Effector CD4-positive, alpha-beta T cell (primary cell): ENCODE data around the gene INIP.

Experiments
- DNase-seq: peaks from one replicate; pipeline ENCODE4 v3.0.0-alpha.2; 2020
- total RNA-seq: gene quantifications from one replicate; lab custom pipeline; 2026; lab: John Stamatoyannopoulos, UW

The INIP gene
- total RNA-seq: 19.1 reads per million, percentile 46 among the genes with 10 or more reads in this experiment

GRCh38 chr9:112717661-112718331 lies at the start of gene INIP:
TSS of gene INIP (minus strand) at chr9:112718117. CDS start at chr9:112716485, 1,632 bp downstream.
- peak; percentile 96 for DNase-seq

- DNase-seq: no peak
These were observed 47.4 kb upstream of the INIP start for GRCh38 chr9:112765281-112765680.

GRCh38 chr9:112764837-112765236 lies 46.9 kb upstream of the INIP start:
- DNase-seq: no peak

GRCh38 chr9:112764344-112764743 lies 46.4 kb upstream of the INIP start:
- no peak for DNase-seq

- no peak for DNase-seq
These were observed 45.0 kb upstream of the INIP start for GRCh38 chr9:112762726-112763518.

GRCh38 chr9:112761912-112762655 lies 44.2 kb upstream of the INIP start:
- no peak for DNase-seq

- DNase-seq: no peak
These were observed 42.9 kb upstream of the INIP start for GRCh38 chr9:112760821-112761220.

GRCh38 chr9:112757940-112758339 lies 40.0 kb upstream of the INIP start:
- no peak for DNase-seq

GRCh38 chr9:112757282-112757883 lies 39.5 kb upstream of the INIP start:
- DNase-seq: no peak

GRCh38 chr9:112755675-112756074 lies 37.8 kb upstream of the INIP start:
- no peak for DNase-seq

GRCh38 chr9:112755016-112755427 lies 37.1 kb upstream of the INIP start:
- no peak for DNase-seq

- DNase-seq: peak; percentile 20
These were observed 36.7 kb upstream of the INIP start for GRCh38 chr9:112754578-112754977.

GRCh38 chr9:112753725-112754124 lies 35.8 kb upstream of the INIP start:
- no peak for DNase-seq

GRCh38 chr9:112752334-112753125 lies 34.6 kb upstream of the INIP start:
- no peak for DNase-seq

- peak; percentile 18 for DNase-seq
These were observed 33.3 kb upstream of the INIP start for GRCh38 chr9:112751056-112751795.

- DNase-seq: no peak
These were observed 32.8 kb upstream of the INIP start for GRCh38 chr9:112750764-112751055.

GRCh38 chr9:112750016-112750763 lies 32.3 kb upstream of the INIP start, which contains the start of gene SNX30:
TSS of gene SNX30 (plus strand) at chr9:112750760. CDS start at chr9:112751002, 242 bp downstream.
- peak; percentile 60 for DNase-seq

GRCh38 chr9:112747094-112747493 lies 29.2 kb upstream of the INIP start:
- DNase-seq: no peak

GRCh38 chr9:112744177-112744576 lies 26.3 kb upstream of the INIP start:
- DNase-seq: no peak

- no peak for DNase-seq
These were observed 25.4 kb upstream of the INIP start for GRCh38 chr9:112743216-112743836.
